Measurements from ENCODE around the gene GALNS. TPM values are rescaled to one million over a fixed set of nuclear protein-coding genes. Genes with fewer than 3 reads are reported as not detected.

Gene GALNS
- total and polyA plus RNA-seq, 2 of the 13 experiments (the other 11 are each of a cell fraction or from before 2014, with no cell fraction given): 9.2 to 9.8 TPM

GRCh38 chr16:88782454-88783390 lies 74.0 kb downstream of the GALNS start (continued):
- TF ChIP-seq, protein P1, sequence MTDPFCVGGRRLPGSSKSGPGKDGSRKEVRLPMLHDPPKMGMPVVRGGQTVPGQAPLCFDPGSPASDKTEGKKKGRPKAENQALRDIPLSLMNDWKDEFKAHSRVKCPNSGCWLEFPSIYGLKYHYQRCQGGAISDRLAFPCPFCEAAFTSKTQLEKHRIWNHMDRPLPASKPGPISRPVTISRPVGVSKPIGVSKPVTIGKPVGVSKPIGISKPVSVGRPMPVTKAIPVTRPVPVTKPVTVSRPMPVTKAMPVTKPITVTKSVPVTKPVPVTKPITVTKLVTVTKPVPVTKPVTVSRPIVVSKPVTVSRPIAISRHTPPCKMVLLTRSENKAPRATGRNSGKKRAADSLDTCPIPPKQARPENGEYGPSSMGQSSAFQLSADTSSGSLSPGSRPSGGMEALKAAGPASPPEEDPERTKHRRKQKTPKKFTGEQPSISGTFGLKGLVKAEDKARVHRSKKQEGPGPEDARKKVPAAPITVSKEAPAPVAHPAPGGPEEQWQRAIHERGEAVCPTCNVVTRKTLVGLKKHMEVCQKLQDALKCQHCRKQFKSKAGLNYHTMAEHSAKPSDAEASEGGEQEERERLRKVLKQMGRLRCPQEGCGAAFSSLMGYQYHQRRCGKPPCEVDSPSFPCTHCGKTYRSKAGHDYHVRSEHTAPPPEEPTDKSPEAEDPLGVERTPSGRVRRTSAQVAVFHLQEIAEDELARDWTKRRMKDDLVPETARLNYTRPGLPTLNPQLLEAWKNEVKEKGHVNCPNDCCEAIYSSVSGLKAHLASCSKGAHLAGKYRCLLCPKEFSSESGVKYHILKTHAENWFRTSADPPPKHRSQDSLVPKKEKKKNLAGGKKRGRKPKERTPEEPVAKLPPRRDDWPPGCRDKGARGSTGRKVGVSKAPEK (CRISPR knock-in tag; IDR thresholded peaks at IDR 0.05; ENCODE audit: borderline replicate concordance): no peak
- no peak for TF ChIP-seq HES4 (CRISPR knock-in tag; IDR thresholded peaks at IDR 0.05; ENCODE audit: borderline replicate concordance)
- TF ChIP-seq, protein P2, sequence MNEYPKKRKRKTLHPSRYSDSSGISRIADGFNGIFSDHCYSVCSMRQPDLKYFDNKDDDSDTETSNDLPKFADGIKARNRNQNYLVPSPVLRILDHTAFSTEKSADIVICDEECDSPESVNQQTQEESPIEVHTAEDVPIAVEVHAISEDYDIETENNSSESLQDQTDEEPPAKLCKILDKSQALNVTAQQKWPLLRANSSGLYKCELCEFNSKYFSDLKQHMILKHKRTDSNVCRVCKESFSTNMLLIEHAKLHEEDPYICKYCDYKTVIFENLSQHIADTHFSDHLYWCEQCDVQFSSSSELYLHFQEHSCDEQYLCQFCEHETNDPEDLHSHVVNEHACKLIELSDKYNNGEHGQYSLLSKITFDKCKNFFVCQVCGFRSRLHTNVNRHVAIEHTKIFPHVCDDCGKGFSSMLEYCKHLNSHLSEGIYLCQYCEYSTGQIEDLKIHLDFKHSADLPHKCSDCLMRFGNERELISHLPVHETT (CRISPR knock-in tag; conservative IDR thresholded peaks at IDR 0.05): no peak
- TF ChIP-seq, protein P3, sequence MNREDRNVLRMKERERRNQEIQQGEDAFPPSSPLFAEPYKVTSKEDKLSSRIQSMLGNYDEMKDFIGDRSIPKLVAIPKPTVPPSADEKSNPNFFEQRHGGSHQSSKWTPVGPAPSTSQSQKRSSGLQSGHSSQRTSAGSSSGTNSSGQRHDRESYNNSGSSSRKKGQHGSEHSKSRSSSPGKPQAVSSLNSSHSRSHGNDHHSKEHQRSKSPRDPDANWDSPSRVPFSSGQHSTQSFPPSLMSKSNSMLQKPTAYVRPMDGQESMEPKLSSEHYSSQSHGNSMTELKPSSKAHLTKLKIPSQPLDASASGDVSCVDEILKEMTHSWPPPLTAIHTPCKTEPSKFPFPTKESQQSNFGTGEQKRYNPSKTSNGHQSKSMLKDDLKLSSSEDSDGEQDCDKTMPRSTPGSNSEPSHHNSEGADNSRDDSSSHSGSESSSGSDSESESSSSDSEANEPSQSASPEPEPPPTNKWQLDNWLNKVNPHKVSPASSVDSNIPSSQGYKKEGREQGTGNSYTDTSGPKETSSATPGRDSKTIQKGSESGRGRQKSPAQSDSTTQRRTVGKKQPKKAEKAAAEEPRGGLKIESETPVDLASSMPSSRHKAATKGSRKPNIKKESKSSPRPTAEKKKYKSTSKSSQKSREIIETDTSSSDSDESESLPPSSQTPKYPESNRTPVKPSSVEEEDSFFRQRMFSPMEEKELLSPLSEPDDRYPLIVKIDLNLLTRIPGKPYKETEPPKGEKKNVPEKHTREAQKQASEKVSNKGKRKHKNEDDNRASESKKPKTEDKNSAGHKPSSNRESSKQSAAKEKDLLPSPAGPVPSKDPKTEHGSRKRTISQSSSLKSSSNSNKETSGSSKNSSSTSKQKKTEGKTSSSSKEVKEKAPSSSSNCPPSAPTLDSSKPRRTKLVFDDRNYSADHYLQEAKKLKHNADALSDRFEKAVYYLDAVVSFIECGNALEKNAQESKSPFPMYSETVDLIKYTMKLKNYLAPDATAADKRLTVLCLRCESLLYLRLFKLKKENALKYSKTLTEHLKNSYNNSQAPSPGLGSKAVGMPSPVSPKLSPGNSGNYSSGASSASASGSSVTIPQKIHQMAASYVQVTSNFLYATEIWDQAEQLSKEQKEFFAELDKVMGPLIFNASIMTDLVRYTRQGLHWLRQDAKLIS (CRISPR knock-in tag; IDR thresholded peaks at IDR 0.05): 0 out of 2 replicates have a peak, but pooled peaks have one; percentile 11
- TF ChIP-seq MYC (CRISPR knock-in tag; IDR thresholded peaks at IDR 0.05; ENCODE audit: borderline replicate concordance): no peak; the same call in 1 of the 2 replicates
- no peak for TF ChIP-seq NFYB (CRISPR knock-in tag; IDR thresholded peaks at IDR 0.05)
- TF ChIP-seq ZSCAN29 (CRISPR knock-in tag; conservative IDR thresholded peaks at IDR 0.05): peak; percentile 41; the same call in 1 of the 2 replicates
- TF ChIP-seq TSC22D2 (CRISPR knock-in tag; IDR thresholded peaks at IDR 0.05; ENCODE audit: borderline replicate concordance): no peak
- peak; percentile 70 for TF ChIP-seq PATZ1 (CRISPR knock-in tag; IDR thresholded peaks at IDR 0.05)
- TF ChIP-seq SMC3 (IDR thresholded peaks at IDR 0.05; ENCODE audit: low read length): no peak
- TF ChIP-seq ZNF326 (CRISPR knock-in tag; IDR thresholded peaks at IDR 0.05; ENCODE audit: borderline replicate concordance): no peak
